Measurements from ENCODE around the gene MPHOSPH10. TPM values are rescaled to one million over a fixed set of nuclear protein-coding genes. Genes with fewer than 3 reads are reported as not detected.

Gene MPHOSPH10
- total RNA-seq, 1 donor from 2014 or later, result 61.4 TPM

DNA sequence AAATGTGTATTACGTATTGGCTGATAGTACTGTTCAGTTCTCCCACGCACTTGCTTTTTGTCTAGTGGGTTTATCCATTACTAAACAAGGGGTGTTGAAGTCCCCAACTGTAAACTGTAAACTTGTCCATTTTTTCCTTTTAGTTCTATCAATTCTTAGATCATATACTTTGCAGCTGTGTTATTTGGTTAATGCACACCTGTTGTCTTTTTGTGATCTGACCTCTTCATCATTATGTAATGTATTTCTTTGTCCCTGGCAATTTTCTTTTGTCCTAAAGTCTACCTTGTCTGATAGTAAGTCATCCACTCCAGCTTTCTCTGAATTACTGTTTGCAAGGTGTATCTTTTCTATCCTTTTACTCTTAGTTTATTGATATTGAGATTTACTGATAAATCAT lies 22.3 kb upstream of the MPHOSPH10 start:
- Mint-ChIP-seq H3K27ac (ENCODE audit: unreplicated experiment) (no peak overlapping the region), H3K27me3 (ENCODE audit: unreplicated experiment) (no peaks in the 10 kb centered on the region), H3K4me3 (ENCODE audit: unreplicated experiment) (no peak overlapping the region), H3K36me3 (ENCODE audit: unreplicated experiment) (peaks cover 5% of the 10 kb centered on the region), H3K9me3 (ENCODE audit: unreplicated experiment) (peaks cover 2% of the 10 kb centered on the region), H3K4me1 (ENCODE audit: low read depth, unreplicated experiment) (no peaks in the 10 kb centered on the region)
- TF ChIP-seq, protein P1, sequence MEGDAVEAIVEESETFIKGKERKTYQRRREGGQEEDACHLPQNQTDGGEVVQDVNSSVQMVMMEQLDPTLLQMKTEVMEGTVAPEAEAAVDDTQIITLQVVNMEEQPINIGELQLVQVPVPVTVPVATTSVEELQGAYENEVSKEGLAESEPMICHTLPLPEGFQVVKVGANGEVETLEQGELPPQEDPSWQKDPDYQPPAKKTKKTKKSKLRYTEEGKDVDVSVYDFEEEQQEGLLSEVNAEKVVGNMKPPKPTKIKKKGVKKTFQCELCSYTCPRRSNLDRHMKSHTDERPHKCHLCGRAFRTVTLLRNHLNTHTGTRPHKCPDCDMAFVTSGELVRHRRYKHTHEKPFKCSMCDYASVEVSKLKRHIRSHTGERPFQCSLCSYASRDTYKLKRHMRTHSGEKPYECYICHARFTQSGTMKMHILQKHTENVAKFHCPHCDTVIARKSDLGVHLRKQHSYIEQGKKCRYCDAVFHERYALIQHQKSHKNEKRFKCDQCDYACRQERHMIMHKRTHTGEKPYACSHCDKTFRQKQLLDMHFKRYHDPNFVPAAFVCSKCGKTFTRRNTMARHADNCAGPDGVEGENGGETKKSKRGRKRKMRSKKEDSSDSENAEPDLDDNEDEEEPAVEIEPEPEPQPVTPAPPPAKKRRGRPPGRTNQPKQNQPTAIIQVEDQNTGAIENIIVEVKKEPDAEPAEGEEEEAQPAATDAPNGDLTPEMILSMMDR (IDR thresholded peaks at IDR 0.05; ENCODE audit: partially characterized antibody, unreplicated experiment), result no peak
- DNase-seq, result no peak

DNA sequence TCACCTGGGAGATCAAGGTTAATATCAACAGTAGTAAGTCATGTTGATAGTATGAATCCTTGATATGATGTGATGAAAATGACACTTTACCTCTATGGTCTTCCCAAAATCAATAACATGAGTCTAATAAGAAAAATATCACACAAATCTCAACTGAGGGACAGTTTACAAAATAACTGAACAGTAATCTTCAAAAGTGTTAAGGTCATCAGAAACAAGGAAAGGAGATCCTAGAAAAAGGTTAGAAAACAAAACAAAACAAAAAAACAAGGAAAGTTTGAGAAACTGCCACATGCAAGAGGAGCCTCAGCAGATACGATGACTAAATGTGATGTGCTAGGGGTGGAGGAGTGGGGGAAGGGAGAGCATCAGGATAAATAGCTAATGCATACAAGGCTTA lies 16.6 kb upstream of the MPHOSPH10 start:
- H3K27me3 Mint-ChIP-seq (ENCODE audit: unreplicated experiment), result peaks cover 3% of the 10 kb centered on the region
- H3K36me3 Mint-ChIP-seq (ENCODE audit: unreplicated experiment), result peaks cover 14% of the 10 kb centered on the region
- TF ChIP-seq, protein P1 (IDR thresholded peaks at IDR 0.05; ENCODE audit: partially characterized antibody, unreplicated experiment), result no peak
- no peaks in the 10 kb centered on the region for H3K9me3 Mint-ChIP-seq (ENCODE audit: unreplicated experiment)
- H3K4me1 Mint-ChIP-seq (ENCODE audit: low read depth, unreplicated experiment), result no peaks in the 10 kb centered on the region
- DNase-seq, result no peak
- H3K4me3 Mint-ChIP-seq (ENCODE audit: unreplicated experiment), result no peak overlapping the region
- no peak overlapping the region for H3K27ac Mint-ChIP-seq (ENCODE audit: unreplicated experiment)

DNA sequence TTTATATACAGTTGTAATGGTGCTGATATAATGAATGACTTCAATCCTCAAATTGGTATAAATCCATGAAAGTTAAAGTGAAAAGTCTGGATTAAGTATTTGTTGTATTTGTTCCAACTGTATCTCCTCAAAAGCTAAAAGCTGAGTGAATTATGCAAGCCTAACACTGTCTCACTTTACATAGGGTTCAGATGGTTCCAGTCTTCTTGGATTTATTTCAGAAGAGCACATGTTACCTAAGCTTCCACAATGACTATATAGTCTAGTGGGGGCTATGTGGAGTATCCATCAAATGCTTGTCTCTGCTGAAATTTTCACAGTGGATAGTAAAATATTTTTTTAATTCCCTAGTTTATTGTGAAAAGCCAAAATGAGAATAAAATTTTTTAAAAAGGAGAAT lies 13.4 kb upstream of the MPHOSPH10 start:
- H3K9me3 Mint-ChIP-seq (ENCODE audit: unreplicated experiment), result no peaks in the 10 kb centered on the region
- no peak overlapping the region for H3K27ac Mint-ChIP-seq (ENCODE audit: unreplicated experiment)
- no peak for DNase-seq
- TF ChIP-seq, protein P1 (IDR thresholded peaks at IDR 0.05; ENCODE audit: partially characterized antibody, unreplicated experiment), result no peak
- H3K4me1 Mint-ChIP-seq (ENCODE audit: low read depth, unreplicated experiment), result no peaks in the 10 kb centered on the region
- peaks cover 14% of the 10 kb centered on the region for H3K36me3 Mint-ChIP-seq (ENCODE audit: unreplicated experiment)
- H3K27me3 Mint-ChIP-seq (ENCODE audit: unreplicated experiment), result peaks cover 5% of the 10 kb centered on the region
- no peak overlapping the region for H3K4me3 Mint-ChIP-seq (ENCODE audit: unreplicated experiment)

DNA sequence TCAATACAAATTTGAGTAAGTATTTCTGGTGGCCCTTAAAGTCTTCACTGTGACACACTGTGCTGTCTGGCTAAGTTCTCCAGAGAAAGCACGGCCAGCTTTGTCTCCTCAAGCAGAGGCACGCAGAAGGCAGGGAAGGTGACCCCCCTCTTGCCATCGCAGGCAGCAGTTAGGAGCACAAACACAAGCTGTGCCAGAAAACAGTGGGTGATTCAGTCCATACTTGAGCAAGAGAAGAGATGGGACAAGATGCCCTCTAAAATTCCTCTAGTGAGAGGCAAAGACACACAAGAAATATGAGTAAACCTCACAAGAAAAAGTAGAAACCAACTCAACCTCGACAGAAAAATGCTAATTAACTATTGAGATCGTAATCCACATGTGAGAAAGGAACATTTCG lies 10.2 kb upstream of the MPHOSPH10 start:
- H3K4me1 Mint-ChIP-seq (ENCODE audit: low read depth, unreplicated experiment), result no peaks in the 10 kb centered on the region
- H3K27me3 Mint-ChIP-seq (ENCODE audit: unreplicated experiment), result peaks cover 5% of the 10 kb centered on the region
- no peak overlapping the region for H3K27ac Mint-ChIP-seq (ENCODE audit: unreplicated experiment)
- no peak for DNase-seq
- no peaks in the 10 kb centered on the region for H3K9me3 Mint-ChIP-seq (ENCODE audit: unreplicated experiment)
- H3K4me3 Mint-ChIP-seq (ENCODE audit: unreplicated experiment), result no peak overlapping the region
- TF ChIP-seq, protein P1 (IDR thresholded peaks at IDR 0.05; ENCODE audit: partially characterized antibody, unreplicated experiment), result no peak
- H3K36me3 Mint-ChIP-seq (ENCODE audit: unreplicated experiment), result peaks cover 6% of the 10 kb centered on the region

DNA sequence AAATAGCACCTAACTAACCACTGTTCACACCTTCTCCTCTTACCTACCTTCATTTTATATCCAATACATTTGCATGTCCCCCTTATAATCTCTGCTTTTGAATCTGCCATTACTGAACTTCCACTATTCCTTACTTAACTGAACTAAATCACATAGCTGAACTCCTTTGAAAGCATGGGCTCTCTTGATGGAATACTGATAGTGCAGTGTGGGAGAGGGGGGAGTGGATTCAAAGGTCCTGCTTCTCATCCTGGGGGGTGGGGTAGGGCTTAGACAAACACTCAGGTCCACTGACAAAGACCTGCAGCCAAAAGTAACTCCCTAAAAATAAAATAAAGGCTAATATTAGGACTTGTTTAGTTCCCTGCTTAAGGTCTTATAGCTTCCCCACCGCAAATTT lies 9.0 kb upstream of the MPHOSPH10 start:
- no peaks in the 10 kb centered on the region for H3K4me1 Mint-ChIP-seq (ENCODE audit: low read depth, unreplicated experiment)
- peaks cover 7% of the 10 kb centered on the region for H3K27me3 Mint-ChIP-seq (ENCODE audit: unreplicated experiment)
- H3K27ac Mint-ChIP-seq (ENCODE audit: unreplicated experiment), result no peak overlapping the region
- TF ChIP-seq, protein P1 (IDR thresholded peaks at IDR 0.05; ENCODE audit: partially characterized antibody, unreplicated experiment), result no peak
- DNase-seq, result no peak
- no peak overlapping the region for H3K4me3 Mint-ChIP-seq (ENCODE audit: unreplicated experiment)
- peaks cover 6% of the 10 kb centered on the region for H3K36me3 Mint-ChIP-seq (ENCODE audit: unreplicated experiment)
- H3K9me3 Mint-ChIP-seq (ENCODE audit: unreplicated experiment), result no peaks in the 10 kb centered on the region

Measured in glutamatergic neuron (in vitro differentiated cells).